HEK293 (cell line): ENCODE measurements around the gene SLC8A1.

ENCODE experiments used
- OSR2 ChIP-seq: fragments of 450-650 bp; formaldehyde crosslinking; IDR thresholded peaks from 2 replicates; pipeline ENCODE4 v1.5.1; 2016; ENCODE audit warnings: missing biosample characterization, missing genetic modification characterization
- SP2 ChIP-seq: fragments of 450-650 bp; formaldehyde crosslinking; IDR thresholded peaks from 2 replicates; pipeline ENCODE4 v1.5.1; 2016; ENCODE audit warnings: missing biosample characterization, missing genetic modification characterization
- ZEB2 ChIP-seq: fragments of 450-650 bp; formaldehyde crosslinking; IDR thresholded peaks from 2 replicates; pipeline ENCODE4 v1.5.1; 2016; ENCODE audit warnings: missing biosample characterization, missing genetic modification characterization
- ZNF19 ChIP-seq: fragments of 450-650 bp; formaldehyde crosslinking; IDR thresholded peaks from 2 replicates; pipeline ENCODE4; 2016; ENCODE audit warnings: missing biosample characterization, missing genetic modification characterization, low read depth
- ZNF248 ChIP-seq: fragments of 450-650 bp; formaldehyde crosslinking; IDR thresholded peaks from 2 replicates; pipeline ENCODE4 v1.5.1; 2017; ENCODE audit warnings: missing biosample characterization, missing genetic modification characterization
- ZNF274 ChIP-seq, 2 experiments: fragments of 200-500 bp in 1 of 2; fragments of 450-650 bp in 1 of 2; sonication (Bioruptor generic) in 1 of 2; formaldehyde crosslinking in 1 of 2; IDR thresholded peaks; 2 replicates each; pipeline versions ENCODE4 v1.5.1 to v1.6.1; 2014 to 2016; ENCODE audit warnings: borderline replicate concordance in 1 of 2, inconsistent platforms in 1 of 2, low read length in 1 of 2, missing biosample characterization in 1 of 2, missing genetic modification characterization in 1 of 2
- ZNF302 ChIP-seq: fragments of 450-650 bp; formaldehyde crosslinking; IDR thresholded peaks from 2 replicates; pipeline ENCODE4 v1.5.1; 2016; ENCODE audit warnings: missing biosample characterization, missing genetic modification characterization, low read depth
- ZNF548 ChIP-seq: fragments of 450-650 bp; formaldehyde crosslinking; IDR thresholded peaks from 2 replicates; pipeline ENCODE4 v1.5.1; 2016; ENCODE audit warnings: missing biosample characterization, missing genetic modification characterization
- ZNF561 ChIP-seq: fragments of 450-650 bp; IDR thresholded peaks from 2 replicates; pipeline ENCODE4 v1.5.1; 2018; ENCODE audit warnings: missing biosample characterization, missing genetic modification characterization, borderline replicate concordance
- TF ChIP-seq, protein P1 (sequence below): fragments of 450-650 bp; formaldehyde crosslinking; IDR thresholded peaks from 2 replicates; pipeline ENCODE4 v1.5.1; 2016; ENCODE audit warnings: missing biosample characterization, missing genetic modification characterization
- TF ChIP-seq, protein P2 (sequence below): fragments of 450-650 bp; formaldehyde crosslinking; IDR thresholded peaks from 2 replicates; pipeline ENCODE4 v1.5.1; 2016; ENCODE audit warnings: missing biosample characterization, missing genetic modification characterization, borderline replicate concordance
- TF ChIP-seq, protein P3 (sequence below): fragments of 450-650 bp; formaldehyde crosslinking; IDR thresholded peaks from 2 replicates; pipeline ENCODE4 v1.5.1; 2016; ENCODE audit warnings: missing biosample characterization, missing genetic modification characterization
- TF ChIP-seq, protein P4 (sequence below): fragments of 450-650 bp; formaldehyde crosslinking; IDR thresholded peaks from 2 replicates; pipeline ENCODE4 v1.5.1; 2016; ENCODE audit warnings: missing biosample characterization, missing genetic modification characterization
- TF ChIP-seq, protein P5 (sequence below): fragments of 450-650 bp; IDR thresholded peaks from 2 replicates; pipeline ENCODE4 v1.5.1; 2018; ENCODE audit warnings: missing biosample characterization, missing genetic modification characterization

DNA sequence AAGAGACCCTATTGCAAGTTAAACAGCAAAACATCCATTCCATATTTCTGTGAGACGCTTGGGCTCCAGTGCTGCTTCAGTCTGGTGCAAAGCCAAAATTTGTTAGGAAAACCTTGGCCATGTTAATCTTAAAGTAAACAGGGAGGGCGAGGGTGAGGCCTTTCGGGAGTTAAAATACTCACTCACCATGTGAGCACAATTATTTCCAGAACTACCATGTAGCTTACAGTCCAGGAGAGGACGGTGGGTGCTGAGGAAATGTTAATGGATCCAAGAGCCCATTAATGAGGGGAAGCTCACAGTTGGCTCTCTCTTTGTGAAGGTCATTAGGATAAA is 286.4 kb downstream of the SLC8A1 start:
- TF ChIP-seq, protein P1, sequence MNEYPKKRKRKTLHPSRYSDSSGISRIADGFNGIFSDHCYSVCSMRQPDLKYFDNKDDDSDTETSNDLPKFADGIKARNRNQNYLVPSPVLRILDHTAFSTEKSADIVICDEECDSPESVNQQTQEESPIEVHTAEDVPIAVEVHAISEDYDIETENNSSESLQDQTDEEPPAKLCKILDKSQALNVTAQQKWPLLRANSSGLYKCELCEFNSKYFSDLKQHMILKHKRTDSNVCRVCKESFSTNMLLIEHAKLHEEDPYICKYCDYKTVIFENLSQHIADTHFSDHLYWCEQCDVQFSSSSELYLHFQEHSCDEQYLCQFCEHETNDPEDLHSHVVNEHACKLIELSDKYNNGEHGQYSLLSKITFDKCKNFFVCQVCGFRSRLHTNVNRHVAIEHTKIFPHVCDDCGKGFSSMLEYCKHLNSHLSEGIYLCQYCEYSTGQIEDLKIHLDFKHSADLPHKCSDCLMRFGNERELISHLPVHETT = no peak
- TF ChIP-seq, protein P2, sequence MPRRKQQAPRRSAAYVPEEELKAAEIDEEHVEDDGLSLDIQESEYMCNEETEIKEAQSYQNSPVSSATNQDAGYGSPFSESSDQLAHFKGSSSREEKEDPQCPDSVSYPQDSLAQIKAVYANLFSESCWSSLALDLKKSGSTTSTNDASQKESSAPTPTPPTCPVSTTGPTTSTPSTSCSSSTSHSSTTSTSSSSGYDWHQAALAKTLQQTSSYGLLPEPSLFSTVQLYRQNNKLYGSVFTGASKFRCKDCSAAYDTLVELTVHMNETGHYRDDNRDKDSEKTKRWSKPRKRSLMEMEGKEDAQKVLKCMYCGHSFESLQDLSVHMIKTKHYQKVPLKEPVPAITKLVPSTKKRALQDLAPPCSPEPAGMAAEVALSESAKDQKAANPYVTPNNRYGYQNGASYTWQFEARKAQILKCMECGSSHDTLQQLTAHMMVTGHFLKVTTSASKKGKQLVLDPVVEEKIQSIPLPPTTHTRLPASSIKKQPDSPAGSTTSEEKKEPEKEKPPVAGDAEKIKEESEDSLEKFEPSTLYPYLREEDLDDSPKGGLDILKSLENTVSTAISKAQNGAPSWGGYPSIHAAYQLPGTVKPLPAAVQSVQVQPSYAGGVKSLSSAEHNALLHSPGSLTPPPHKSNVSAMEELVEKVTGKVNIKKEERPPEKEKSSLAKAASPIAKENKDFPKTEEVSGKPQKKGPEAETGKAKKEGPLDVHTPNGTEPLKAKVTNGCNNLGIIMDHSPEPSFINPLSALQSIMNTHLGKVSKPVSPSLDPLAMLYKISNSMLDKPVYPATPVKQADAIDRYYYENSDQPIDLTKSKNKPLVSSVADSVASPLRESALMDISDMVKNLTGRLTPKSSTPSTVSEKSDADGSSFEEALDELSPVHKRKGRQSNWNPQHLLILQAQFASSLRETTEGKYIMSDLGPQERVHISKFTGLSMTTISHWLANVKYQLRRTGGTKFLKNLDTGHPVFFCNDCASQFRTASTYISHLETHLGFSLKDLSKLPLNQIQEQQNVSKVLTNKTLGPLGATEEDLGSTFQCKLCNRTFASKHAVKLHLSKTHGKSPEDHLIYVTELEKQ (tag by site-specific recombination) = no peak
- TF ChIP-seq SP2 (no peak), ZEB2 (no peak), ZNF561 (no peak), OSR2 (tag by site-specific recombination) (no peak), ZNF274 (IDR thresholded peaks at IDR 0.05; ENCODE audit: low read length) (no peak), ZNF274 (tag by site-specific recombination; IDR thresholded peaks at IDR 0.05; ENCODE audit: borderline replicate concordance) (no peak), ZNF302 (tag by site-specific recombination) (no peak), ZNF548 (tag by site-specific recombination) (no peak), ZNF19 (tag by site-specific recombination) (no peak), ZNF248 (tag by site-specific recombination) (no peak)
- TF ChIP-seq, protein P3, sequence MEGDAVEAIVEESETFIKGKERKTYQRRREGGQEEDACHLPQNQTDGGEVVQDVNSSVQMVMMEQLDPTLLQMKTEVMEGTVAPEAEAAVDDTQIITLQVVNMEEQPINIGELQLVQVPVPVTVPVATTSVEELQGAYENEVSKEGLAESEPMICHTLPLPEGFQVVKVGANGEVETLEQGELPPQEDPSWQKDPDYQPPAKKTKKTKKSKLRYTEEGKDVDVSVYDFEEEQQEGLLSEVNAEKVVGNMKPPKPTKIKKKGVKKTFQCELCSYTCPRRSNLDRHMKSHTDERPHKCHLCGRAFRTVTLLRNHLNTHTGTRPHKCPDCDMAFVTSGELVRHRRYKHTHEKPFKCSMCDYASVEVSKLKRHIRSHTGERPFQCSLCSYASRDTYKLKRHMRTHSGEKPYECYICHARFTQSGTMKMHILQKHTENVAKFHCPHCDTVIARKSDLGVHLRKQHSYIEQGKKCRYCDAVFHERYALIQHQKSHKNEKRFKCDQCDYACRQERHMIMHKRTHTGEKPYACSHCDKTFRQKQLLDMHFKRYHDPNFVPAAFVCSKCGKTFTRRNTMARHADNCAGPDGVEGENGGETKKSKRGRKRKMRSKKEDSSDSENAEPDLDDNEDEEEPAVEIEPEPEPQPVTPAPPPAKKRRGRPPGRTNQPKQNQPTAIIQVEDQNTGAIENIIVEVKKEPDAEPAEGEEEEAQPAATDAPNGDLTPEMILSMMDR (tag by site-specific recombination) = no peak
- TF ChIP-seq, protein P4, sequence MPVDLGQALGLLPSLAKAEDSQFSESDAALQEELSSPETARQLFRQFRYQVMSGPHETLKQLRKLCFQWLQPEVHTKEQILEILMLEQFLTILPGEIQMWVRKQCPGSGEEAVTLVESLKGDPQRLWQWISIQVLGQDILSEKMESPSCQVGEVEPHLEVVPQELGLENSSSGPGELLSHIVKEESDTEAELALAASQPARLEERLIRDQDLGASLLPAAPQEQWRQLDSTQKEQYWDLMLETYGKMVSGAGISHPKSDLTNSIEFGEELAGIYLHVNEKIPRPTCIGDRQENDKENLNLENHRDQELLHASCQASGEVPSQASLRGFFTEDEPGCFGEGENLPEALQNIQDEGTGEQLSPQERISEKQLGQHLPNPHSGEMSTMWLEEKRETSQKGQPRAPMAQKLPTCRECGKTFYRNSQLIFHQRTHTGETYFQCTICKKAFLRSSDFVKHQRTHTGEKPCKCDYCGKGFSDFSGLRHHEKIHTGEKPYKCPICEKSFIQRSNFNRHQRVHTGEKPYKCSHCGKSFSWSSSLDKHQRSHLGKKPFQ = no peak
- TF ChIP-seq, protein P5, sequence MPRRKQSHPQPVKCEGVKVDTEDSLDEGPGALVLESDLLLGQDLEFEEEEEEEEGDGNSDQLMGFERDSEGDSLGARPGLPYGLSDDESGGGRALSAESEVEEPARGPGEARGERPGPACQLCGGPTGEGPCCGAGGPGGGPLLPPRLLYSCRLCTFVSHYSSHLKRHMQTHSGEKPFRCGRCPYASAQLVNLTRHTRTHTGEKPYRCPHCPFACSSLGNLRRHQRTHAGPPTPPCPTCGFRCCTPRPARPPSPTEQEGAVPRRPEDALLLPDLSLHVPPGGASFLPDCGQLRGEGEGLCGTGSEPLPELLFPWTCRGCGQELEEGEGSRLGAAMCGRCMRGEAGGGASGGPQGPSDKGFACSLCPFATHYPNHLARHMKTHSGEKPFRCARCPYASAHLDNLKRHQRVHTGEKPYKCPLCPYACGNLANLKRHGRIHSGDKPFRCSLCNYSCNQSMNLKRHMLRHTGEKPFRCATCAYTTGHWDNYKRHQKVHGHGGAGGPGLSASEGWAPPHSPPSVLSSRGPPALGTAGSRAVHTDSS (tag by site-specific recombination) = no peak
